Measurements from ENCODE around the gene DNAJB14. TPM values are rescaled to one million over a fixed set of nuclear protein-coding genes. Genes with fewer than 3 reads are reported as not detected.

The DNAJB14 gene
- total and polyA plus RNA-seq, 2 of the 4 experiments (the other 2 are of a cell fraction), result 12.9 to 15.6 TPM

GRCh38 chr4:99868126-99868596, 78.3 kb downstream of the DNAJB14 start:
- in situ Hi-C loops (cut with MboI; ENCODE audit: low sequenced_read_pairs), result no loop called here
- Histone ChIP-seq H3K18ac (ENCODE audit: low read depth, low read length) (no peak overlapping the region), H3K27ac (ENCODE audit: insufficient read depth, low read length) (no peak overlapping the region), H3K23ac (ENCODE audit: low read depth, low read length) (no peak overlapping the region), H3K4me3 (ENCODE audit: insufficient read depth, low read depth, low read length) (no peak overlapping the region), H3K9me1 (ENCODE audit: insufficient read depth, low read length) (no peaks in the 10 kb centered on the region), H3K36me3 (ENCODE audit: control insufficient read depth, insufficient read depth, low read length) (no peaks in the 10 kb centered on the region), H2BK15ac (ENCODE audit: low read depth, low read length) (no peak overlapping the region), H3K79me1 (ENCODE audit: low read depth in 1 of 2, low read length in 2 of 2) (no peaks in the 10 kb centered on the region), H4K5ac (ENCODE audit: low read depth, low read length) (no peak overlapping the region), H2BK120ac (ENCODE audit: low read depth, low read length) (no peak overlapping the region), H3K4me2 (ENCODE audit: low read depth, low read length) (no peak overlapping the region; the same call in none of the 2 replicates), H3K27me3 (ENCODE audit: control insufficient read depth, insufficient read depth, low read length) (peaks cover 9% of the 10 kb centered on the region), H3K56ac (ENCODE audit: extremely low read depth, insufficient read depth, low read length) (no peak overlapping the region), H4K8ac (ENCODE audit: low read depth in 2 of 2, low read length in 2 of 2) (no peak overlapping the region), H3K4ac (ENCODE audit: low read depth, low read length) (no peak overlapping the region), H4K91ac (ENCODE audit: insufficient read depth, low read depth, low read length) (no peak overlapping the region; the same call in 1 of the 2 replicates), H3K9me3 (ENCODE audit: control insufficient read depth, insufficient read depth, low read length) (no peaks in the 10 kb centered on the region), H4K20me1 (ENCODE audit: insufficient read depth, low read length) (no peaks in the 10 kb centered on the region), H3K9ac (ENCODE audit: low read depth, low read length) (no peak overlapping the region), H2AFZ (replicated peaks; ENCODE audit: low read length, poor library complexity) (peak overlapping the region; percentile 60), H2BK5ac (ENCODE audit: low read depth, low read length, poor library complexity, severe bottlenecking) (no peak overlapping the region), H2BK20ac (ENCODE audit: low read depth, low read length) (no peak overlapping the region), H3K14ac (replicated peaks; ENCODE audit: low read depth, low read length) (no peak overlapping the region), H2AK5ac (ENCODE audit: low read depth, low read length) (no peak overlapping the region), H2AK9ac (replicated peaks; ENCODE audit: low read depth, low read length, poor library complexity) (no peak overlapping the region), H3K4me1 (ENCODE audit: control insufficient read depth, insufficient read depth, low read length) (no peaks in the 10 kb centered on the region)
- no TSS peak for BruUV-seq (replicated peaks)
- dilution Hi-C loops (cut with HindIII; ENCODE audit: low sequenced_read_pairs, unreplicated experiment), result no loop called here
- CTCF ChIA-PET, result no interaction called here
- DNase-seq (peak; percentile 25), ATAC-seq (ENCODE audit: low read depth) (peak; percentile 32; the same call in 1 of the 2 replicates)
- 57% methylated on average over 2 of the region's 8 CpGs; no CpG with 5 or more reads in 1 of the 2 experiments for WGBS, 2 experiments (ENCODE audit: extremely low coverage in 2 of 2, insufficient read length in 1 of 2)
- TF ChIP-seq POLR2A (IDR thresholded peaks at IDR 0.05; ENCODE audit: low read depth, low read length), result no peak
- no peak for TF ChIP-seq USF2 (IDR thresholded peaks at IDR 0.05; ENCODE audit: low read depth, low read length)
- no peak for TF ChIP-seq CEBPB (IDR thresholded peaks at IDR 0.05; ENCODE audit: low read depth, low read length)
- TF ChIP-seq FOS (IDR thresholded peaks at IDR 0.05; ENCODE audit: low read depth, low read length), result no peak
- TF ChIP-seq NFE2L2 (IDR thresholded peaks at IDR 0.05; ENCODE audit: low read depth, low read length), result no peak
- TF ChIP-seq RFX5 (IDR thresholded peaks at IDR 0.05; ENCODE audit: low read depth, low read length), result no peak
- TF ChIP-seq SMC3 (IDR thresholded peaks at IDR 0.05; ENCODE audit: low read depth, low read length), result no peak
- no peak for TF ChIP-seq RAD21 (IDR thresholded peaks at IDR 0.05; ENCODE audit: low read length)
- TF ChIP-seq CHD1 (IDR thresholded peaks at IDR 0.05; ENCODE audit: low read depth, low read length), result no peak
- TF ChIP-seq MAFK (IDR thresholded peaks at IDR 0.05; ENCODE audit: low read depth, low read length), result no peak
- no peak for TF ChIP-seq MAZ (IDR thresholded peaks at IDR 0.05; ENCODE audit: borderline replicate concordance, low read depth, low read length)
- no peak for TF ChIP-seq BHLHE40 (IDR thresholded peaks at IDR 0.05; ENCODE audit: low read depth, low read length)
- no peak for TF ChIP-seq RCOR1 (IDR thresholded peaks at IDR 0.05; ENCODE audit: insufficient replicate concordance, low read length)
- TF ChIP-seq ELK1 (IDR thresholded peaks at IDR 0.05; ENCODE audit: borderline replicate concordance, low read depth, low read length), result no peak
- no peak for TF ChIP-seq MXI1 (IDR thresholded peaks at IDR 0.05; ENCODE audit: borderline replicate concordance, low read depth, low read length)
- no peak for TF ChIP-seq CTCF (conservative IDR thresholded peaks at IDR 0.05; ENCODE audit: low read depth, low read length)
- intact Hi-C loops (cut with micrococcal nuclease), result no loop called here
- POLR2A ChIA-PET (ENCODE audit: unreplicated experiment), result interaction anchor here (1.1 kb wide), 1 partner anchor 48 kb away, joined by 4 read pairs; no protein-coding TSS in a partner anchor
